ENCODE data around the gene EHD3.

Gene EHD3

GRCh38 chr2:31233741-31234682 lies at the start of gene EHD3:
TSS of gene EHD3 (plus strand) at chr2:31234152. CDS start at chr2:31234622, 470 bp downstream.
- no peak for DNase-seq

GRCh38 chr2:31187166-31187565 lies 46.8 kb upstream of the EHD3 start:
- no peak for DNase-seq

GRCh38 chr2:31188131-31188530 lies 45.8 kb upstream of the EHD3 start:
- no peak for DNase-seq

DNA sequence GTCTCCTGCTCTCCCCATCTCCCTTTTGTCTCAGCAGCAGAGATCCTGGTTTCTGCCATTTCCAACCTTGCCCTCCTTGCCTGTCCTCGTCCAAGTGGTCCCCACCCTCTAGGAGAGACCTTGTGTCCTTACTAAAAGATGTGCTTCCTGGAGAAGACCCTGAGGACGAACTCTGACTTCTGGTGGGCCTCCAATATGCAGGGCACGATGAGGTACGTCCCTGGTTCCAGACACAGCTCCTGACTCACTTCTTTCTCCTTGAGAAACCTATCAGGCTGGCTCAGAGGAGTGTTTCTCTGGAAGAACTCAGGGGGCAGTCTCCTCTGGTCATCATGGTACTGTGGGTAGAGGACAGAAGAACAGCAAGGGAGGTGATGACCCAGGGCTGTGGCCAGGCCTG lies 44.8 kb upstream of the EHD3 start:
- no peak for DNase-seq

GRCh38 chr2:31190188-31190587 lies 43.8 kb upstream of the EHD3 start:
- no peak for DNase-seq

GRCh38 chr2:31191931-31192330 lies 42.0 kb upstream of the EHD3 start:
- no peak for DNase-seq

- no peak for DNase-seq
These were observed 41.6 kb upstream of the EHD3 start for GRCh38 chr2:31192396-31192795.

DNA sequence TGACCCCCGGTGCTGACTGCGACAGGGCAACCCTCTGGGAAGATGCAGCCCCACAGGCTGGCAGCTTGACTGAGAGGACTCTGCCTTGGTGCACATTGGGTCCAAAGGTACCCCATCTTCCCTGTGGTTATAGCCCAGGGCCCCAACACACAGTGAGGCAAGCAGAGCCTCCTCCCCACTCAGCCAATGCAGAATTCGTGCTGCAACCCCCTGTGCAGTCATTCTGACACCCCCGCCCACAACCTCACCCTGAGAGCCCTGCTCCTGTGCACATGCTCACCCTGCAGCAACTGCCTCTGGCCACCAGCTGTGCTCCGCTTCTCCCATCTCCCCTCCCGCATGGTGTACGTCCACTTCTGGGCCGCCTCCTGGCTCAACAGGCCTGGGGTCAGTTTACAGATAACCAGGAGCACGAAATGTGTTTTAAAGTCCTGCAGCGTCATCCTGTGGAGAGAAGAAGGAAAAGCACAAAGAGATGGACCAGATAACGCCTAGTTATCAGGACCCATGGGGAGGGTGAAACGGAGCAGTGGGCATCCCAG lies 41.0 kb upstream of the EHD3 start:
- DNase-seq, result no peak

DNA sequence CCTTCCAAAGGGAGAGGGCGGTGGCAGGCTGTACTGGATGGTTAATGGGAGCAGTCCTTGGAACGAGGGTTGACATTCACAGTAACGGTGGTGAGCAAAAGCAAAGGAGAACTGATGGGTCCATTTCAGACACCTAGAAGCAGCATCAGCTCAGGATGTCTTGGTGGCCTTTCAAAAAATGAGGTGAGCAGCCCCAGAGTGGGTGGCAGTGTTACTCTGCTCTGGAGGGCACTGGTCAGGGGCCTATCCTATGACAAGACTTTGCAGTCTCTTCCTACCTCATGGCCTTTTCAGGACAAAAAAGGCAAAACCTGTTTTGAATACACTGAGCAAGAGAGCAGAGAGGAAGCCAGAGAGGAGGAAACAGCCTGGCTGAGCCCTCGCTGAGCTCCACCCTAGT lies 40.1 kb upstream of the EHD3 start:
- DNase-seq, result no peak

DNA sequence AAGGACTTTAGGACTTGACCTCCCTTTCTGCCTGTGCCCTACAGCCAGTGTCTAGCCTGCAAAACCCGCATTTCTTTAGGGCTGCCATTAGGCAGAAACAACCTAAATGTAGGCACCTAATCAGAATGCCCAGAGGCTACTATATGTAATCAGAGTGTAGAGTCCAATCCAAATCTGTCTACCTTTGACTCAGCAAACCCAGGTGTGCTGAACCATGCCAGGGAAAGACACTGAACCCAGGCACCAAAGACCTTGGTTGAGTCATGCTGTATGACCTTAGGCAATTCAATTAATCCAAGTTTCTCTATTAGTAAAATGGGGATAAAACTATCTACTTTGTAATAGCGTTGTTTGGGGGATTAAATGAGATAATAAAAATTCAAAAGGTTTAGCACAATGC lies 37.3 kb upstream of the EHD3 start:
- no peak for DNase-seq

DNA sequence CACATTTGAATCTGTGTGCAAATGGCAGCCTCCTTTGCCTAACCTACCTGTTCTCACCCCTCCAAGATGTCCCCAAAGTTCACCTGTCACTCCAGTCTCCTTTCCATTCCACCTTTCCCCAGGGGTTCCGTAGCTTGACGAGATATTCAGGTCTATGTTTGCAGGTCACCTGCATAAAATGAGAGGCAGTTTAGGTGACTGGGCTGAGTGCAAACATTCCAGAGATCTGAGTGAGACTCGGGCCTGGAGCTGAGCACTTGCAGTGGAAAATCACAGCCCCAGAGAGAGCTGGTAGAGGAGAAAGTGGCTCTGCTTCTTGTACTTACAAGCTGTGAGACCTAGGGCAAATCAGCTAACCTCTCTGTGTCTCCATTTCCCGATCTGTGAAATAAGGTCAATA lies 36.8 kb upstream of the EHD3 start:
- no peak for DNase-seq

DNA sequence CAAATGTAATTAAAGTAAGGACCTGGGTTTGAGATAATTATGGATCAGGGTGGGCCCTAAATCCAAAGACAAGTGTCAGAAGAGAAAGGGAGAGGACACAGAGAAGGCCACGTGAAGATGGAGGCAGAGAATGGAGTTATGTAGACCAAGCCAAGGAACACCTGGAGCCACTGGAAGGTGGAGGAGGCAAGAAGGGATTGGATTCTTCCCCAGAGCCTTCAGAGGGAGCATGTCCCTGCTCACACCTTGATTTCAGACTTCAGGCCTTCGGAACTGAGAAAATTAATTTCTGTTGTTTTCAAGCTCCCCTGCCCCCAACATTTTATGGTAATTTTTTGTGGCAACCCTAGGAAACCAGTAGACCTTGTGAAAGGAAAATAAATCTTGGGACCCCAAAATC lies 36.3 kb upstream of the EHD3 start:
- no peak for DNase-seq

DNA sequence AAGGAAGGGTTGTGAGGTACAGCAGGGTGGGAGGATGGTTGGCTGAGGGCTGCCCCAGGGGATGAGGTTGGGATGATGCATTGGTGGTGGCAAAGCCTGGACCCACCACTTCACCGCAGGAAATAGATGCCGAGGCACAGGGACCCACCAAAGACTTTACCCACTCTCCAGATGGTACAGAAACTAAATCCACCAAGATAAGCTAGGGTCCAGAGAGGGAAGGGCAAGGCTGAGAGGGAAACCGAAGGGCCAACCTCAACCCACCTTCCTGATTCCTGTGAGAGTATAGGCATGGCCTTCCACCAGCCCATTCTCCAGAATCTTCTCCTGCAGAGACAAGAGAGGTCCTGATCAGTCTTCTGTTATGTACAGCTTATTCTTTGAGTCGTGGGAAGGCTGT lies 34.7 kb upstream of the EHD3 start:
- DNase-seq, result no peak

GRCh38 chr2:31200972-31201371 lies 33.0 kb upstream of the EHD3 start:
- DNase-seq, result no peak

DNA sequence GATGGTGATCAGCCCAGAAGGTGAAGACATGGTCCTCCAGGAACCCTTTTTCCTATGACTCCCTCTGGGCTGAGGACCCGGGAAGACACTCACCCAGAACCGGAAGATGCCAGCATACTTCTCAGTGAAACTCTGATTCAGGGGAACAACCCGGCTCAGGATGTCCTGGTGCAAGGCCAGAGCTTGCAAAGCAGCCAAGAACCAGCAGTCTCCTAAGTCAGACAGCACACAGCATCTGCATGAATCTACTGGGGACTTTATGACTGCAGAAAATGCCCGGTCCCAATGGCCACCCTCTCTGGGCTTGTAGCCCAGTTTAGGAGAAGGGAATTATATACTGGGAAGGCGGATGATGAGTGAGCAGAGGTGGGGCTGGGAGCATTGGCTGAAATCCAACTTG lies 31.9 kb upstream of the EHD3 start:
- no peak for DNase-seq

GRCh38 chr2:31202833-31203232 lies 31.1 kb upstream of the EHD3 start:
- DNase-seq, result no peak

GRCh38 chr2:31203916-31204315 lies 30.0 kb upstream of the EHD3 start:
- no peak for DNase-seq

GRCh38 chr2:31204783-31205182 lies 29.2 kb upstream of the EHD3 start:
- DNase-seq, result no peak

GRCh38 chr2:31205186-31205585 lies 28.8 kb upstream of the EHD3 start:
- DNase-seq, result no peak

- DNase-seq, result no peak
These were observed 28.3 kb upstream of the EHD3 start for GRCh38 chr2:31205613-31206012.

- DNase-seq, result no peak
These were observed 26.2 kb upstream of the EHD3 start for GRCh38 chr2:31207790-31208189.

DNA sequence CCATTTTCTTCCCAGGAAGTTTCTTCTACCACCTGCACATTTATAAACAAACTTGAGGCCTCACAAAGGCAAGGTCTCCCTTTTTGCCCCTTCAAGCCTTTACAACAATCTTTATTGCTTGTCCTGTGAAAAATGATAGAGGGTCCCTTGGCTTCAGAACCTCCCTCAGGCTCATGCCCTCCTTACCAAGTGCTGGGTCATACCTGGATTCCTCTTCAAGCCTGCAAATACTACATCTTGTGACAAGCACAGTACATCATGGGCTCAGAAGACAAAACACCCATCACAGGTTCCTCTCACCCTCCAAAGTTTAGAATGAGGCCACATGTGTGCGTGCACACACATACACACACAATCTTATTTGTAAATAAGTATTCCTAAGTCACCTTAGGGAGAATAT lies 25.7 kb upstream of the EHD3 start:
- no peak for DNase-seq

- no peak for DNase-seq
These were observed 21.0 kb upstream of the EHD3 start for GRCh38 chr2:31212659-31213600.
